Psoas muscle (tissue), 8 donors: ENCODE measurements around the gene COA1. TPM values are rescaled to one million over a fixed set of nuclear protein-coding genes. Genes with fewer than 3 reads are reported as not detected.

Experiments used
- ATAC-seq, 4 donors: fragments of 200-7000 bp; cut with Tn5 transposase; one replicate each; pipeline ENCODE4 v1.9.1; 2020; ENCODE audit warnings: moderate library complexity in 3 of 4, mild to moderate bottlenecking in 2 of 4
- DNase-seq, 2 donors: peaks; one replicate each; pipeline ENCODE4 v3.0.0-alpha.2; 2020
- H3K27ac ChIP-seq: fragments of 200-600 bp; one replicate; pipeline ENCODE4 v1.8.0; 2022
- H3K27me3 ChIP-seq, 3 donors: fragments of 200-600 bp in 1 of 3; one replicate each; pipeline versions ENCODE4 v1.6.1 to v1.8.0; 2013 to 2022; ENCODE audit warnings: low read length in 2 of 3, mild to moderate bottlenecking in 2 of 3, moderate library complexity in 1 of 3; ENCODE audit not compliant: insufficient read depth in 3 of 3
- H3K36me3 ChIP-seq, 2 donors: fragments of 200-600 bp in 1 of 2; one replicate each; pipeline versions ENCODE4 v1.6.1 to v1.8.0; 2013 to 2022; ENCODE audit warnings: low read depth in 1 of 2, mild to moderate bottlenecking in 1 of 2, moderate library complexity in 1 of 2; ENCODE audit not compliant: insufficient read depth in 1 of 2
- H3K4me1 ChIP-seq: fragments of 200-600 bp; one replicate; pipeline ENCODE4 v1.8.0; 2022
- H3K4me3 ChIP-seq: fragments of 200-600 bp; one replicate; pipeline ENCODE4 v1.8.0; 2022; ENCODE audit warnings: mild to moderate bottlenecking
- H3K9me3 ChIP-seq: fragments of 200-600 bp; one replicate; pipeline ENCODE4 v1.8.0; 2022
- CTCF ChIP-seq: fragments of 200-600 bp; IDR thresholded peaks from one replicate; pipeline ENCODE4 v1.8.0; 2022; ENCODE audit warnings: antibody characterized with exemption
- WGBS, 3 donors: extraction: QIAGEN DNeasy Blood & Tissue Kit; methylation state at CpG; one replicate each; pipeline versions ENCODE4 v1.1.6 to v1.1.7; 2013; 5-methylcytosine and 5-hydroxymethylcytosine counted together
- intact Hi-C, 2 donors: fragments of 100-400 bp; cut with DNase I; formaldehyde crosslinking; loops; one replicate each; pipeline versions ENCODE4 v1.11.0 to v1.14.2; 2022
- polyA plus RNA-seq, 3 donors: library from polyadenylated mRNA; stranded (reverse); fragments of 200-250 nt; gene quantifications; one replicate each; pipeline ENCODE4 v1.2.3, GENCODE V29; 2013
- total RNA-seq, 4 donors: library from RNA; stranded (reverse); fragmentation: NEBNext Ultra II Directional in 2 of 4; extraction: Animal tissue kit (Norgen Biotek cat#: 25700) in 2 of 4; gene quantifications; one replicate each; pipeline versions ENCODE4 v1.2.1 to v1.2.4, GENCODE V29; 2021 to 2023
- donor health status: healthy with polysubstance abuse.
- donor health status: DM: no; HTN: no; CAD: no; lungs with moderate emphysema.
- donor health status: Bipolar disorder and iron deficiency.
- donor health status: healthy.
- donor health status: DM: yes; HTN: yes; CAD: no.
- donor health status: DM: no; HTN: no; CAD: no.
- donor health status: DM: no; HTN: no; CAD: no.
- donor health status: DM: yes; HTN: yes; CAD: no.

The COA1 gene
- total and polyA plus RNA-seq, 7 donors = 41.5 to 74.9 (median 60.5) TPM

- Histone ChIP-seq H3K27me3 (no peaks in the 10 kb centered on the region), H3K4me1 (peaks cover 21% of the 10 kb centered on the region), H3K4me3 (no peak overlapping the region), H3K9me3 (no peaks in the 10 kb centered on the region), H3K27ac (no peak overlapping the region), H3K36me3 (no peaks in the 10 kb centered on the region)
- 29 to 51% (median 32%) methylated on average over 2 of the region's 2 CpGs for WGBS, 3 donors
- ATAC-seq (peak in 2 of 4 donors; percentile 41 to 46), DNase-seq (no peak)
- TF ChIP-seq CTCF = no peak
- intact Hi-C loops = loop anchor here (1.0 to 5.0 kb wide), 2 partner anchors 119 kb away; partner anchors contain the start of gene STK17A (in 1 of the 2)
These were observed 28.4 kb downstream of the COA1 start for GRCh38 chr7:43700646-43701499.

GRCh38 chr7:43700059-43700501 is 29.2 kb downstream of the COA1 start:
- ATAC-seq (peak in 3 of 4 donors; percentile 64 to 86 (median 71)), DNase-seq (no peak)
- peak; percentile 73 for TF ChIP-seq CTCF
- no peaks in the 10 kb centered on the region for H3K9me3 ChIP-seq
- peaks cover 22% of the 10 kb centered on the region for H3K4me1 ChIP-seq
- WGBS, 3 donors = 22 to 36% (median 24%) methylated on average over 6 of the region's 6 CpGs
- intact Hi-C loops = loop anchor here (1.0 to 5.0 kb wide), 2 partner anchors 118 kb away; partner anchors contain the start of gene STK17A (in 1 of the 2)
- H3K4me3 ChIP-seq = no peak overlapping the region
- H3K27ac ChIP-seq = no peak overlapping the region
- no peaks in the 10 kb centered on the region for H3K27me3 ChIP-seq
- no peaks in the 10 kb centered on the region for H3K36me3 ChIP-seq

GRCh38 chr7:43698460-43699255 is 30.7 kb downstream of the COA1 start:
- 80 to 86% (median 80%) methylated on average over 5 of the region's 5 CpGs for WGBS, 3 donors
- no peak for ATAC-seq
- intact Hi-C loops = loop anchor here (5.0 kb wide), 1 partner anchor 51 kb away; no protein-coding TSS in a partner anchor

GRCh38 chr7:43697690-43698089 is 31.6 kb downstream of the COA1 start:
- WGBS, 3 donors = 81 to 84% (median 81%) methylated on average over 4 of the region's 4 CpGs
- intact Hi-C loops = loop anchor here (5.0 kb wide), 1 partner anchor 50 kb away; no protein-coding TSS in a partner anchor
- no peak for ATAC-seq

More at GRCh38 chr7:43698460-43699255, 30.7 kb downstream of the COA1 start:
- Histone ChIP-seq H3K4me3 (no peak overlapping the region), H3K27me3 (no peaks in the 10 kb centered on the region), H3K27ac (no peak overlapping the region), H3K36me3 (no peaks in the 10 kb centered on the region), H3K9me3 (no peaks in the 10 kb centered on the region), H3K4me1 (peaks cover 36% of the 10 kb centered on the region)
- TF ChIP-seq CTCF = no peak
- DNase-seq = no peak

More at GRCh38 chr7:43697690-43698089, 31.6 kb downstream of the COA1 start:
- Histone ChIP-seq H3K4me3 (no peak overlapping the region), H3K36me3 (no peaks in the 10 kb centered on the region), H3K27me3 (no peaks in the 10 kb centered on the region), H3K4me1 (peaks cover 41% of the 10 kb centered on the region), H3K27ac (no peak overlapping the region), H3K9me3 (no peaks in the 10 kb centered on the region)
- no peak for DNase-seq
- no peak for TF ChIP-seq CTCF
